GM18511 (cell line): ENCODE measurements around the gene TLE7.

Experiments used
- ATAC-seq: cut with Tn5 transposase; IDR thresholded peaks from one replicate; pipeline ENCODE4 v1.9.1; 2021; ENCODE audit warnings: mild to moderate bottlenecking, moderate library complexity; ENCODE audit not compliant: unreplicated experiment

The TLE7 gene

GRCh38 chr16:71414038-71414437, 27.8 kb downstream of the TLE7 start:
- ATAC-seq, result no peak

GRCh38 chr16:71413341-71413740, 28.5 kb downstream of the TLE7 start:
- ATAC-seq, result no peak

GRCh38 chr16:71412270-71413160, 29.3 kb downstream of the TLE7 start:
- peak; percentile 61 for ATAC-seq

GRCh38 chr16:71410146-71410545, 31.7 kb downstream of the TLE7 start:
- no peak for ATAC-seq

- no peak for ATAC-seq
Measured at GRCh38 chr16:71409011-71409775, 32.7 kb downstream of the TLE7 start.

- no peak for ATAC-seq
Measured at GRCh38 chr16:71408536-71408935, 33.3 kb downstream of the TLE7 start.

GRCh38 chr16:71407731-71408130, 34.1 kb downstream of the TLE7 start:
- ATAC-seq, result no peak

- ATAC-seq, result no peak
Measured at GRCh38 chr16:71406724-71407123, 35.1 kb downstream of the TLE7 start.

- no peak for ATAC-seq
Measured at GRCh38 chr16:71406316-71406715, 35.5 kb downstream of the TLE7 start.

GRCh38 chr16:71404364-71404763, 37.5 kb downstream of the TLE7 start:
- no peak for ATAC-seq

- ATAC-seq, result no peak
Measured at GRCh38 chr16:71402674-71403073, 39.2 kb downstream of the TLE7 start.

- ATAC-seq, result no peak
Measured at GRCh38 chr16:71402007-71402406, 39.8 kb downstream of the TLE7 start.

GRCh38 chr16:71399801-71400563, 41.9 kb downstream of the TLE7 start:
- ATAC-seq, result no peak

- ATAC-seq, result no peak
Measured at GRCh38 chr16:71396594-71396993, 45.3 kb downstream of the TLE7 start.

- no peak for ATAC-seq
Measured at GRCh38 chr16:71389330-71389729, 52.5 kb downstream of the TLE7 start.

GRCh38 chr16:71387045-71387871, 54.6 kb downstream of the TLE7 start:
- ATAC-seq, result no peak

- ATAC-seq, result no peak
Measured at GRCh38 chr16:71384073-71384724, 57.7 kb downstream of the TLE7 start.

GRCh38 chr16:71383054-71383773, 58.6 kb downstream of the TLE7 start:
- ATAC-seq, result no peak

- ATAC-seq, result no peak
Measured at GRCh38 chr16:71380831-71381230, 61.0 kb downstream of the TLE7 start.
